Measurements from ENCODE around the gene KCND3. TPM values are rescaled to one million over a fixed set of nuclear protein-coding genes. Genes with fewer than 3 reads are reported as not detected.
"Not testable (repeated sequence)": the region's sequence is repeated elsewhere in the genome, so short reads cannot be mapped to it uniquely, and the experiment has no call there.

KCND3 gene
- total RNA-seq, 1 donor from 2014 or later, result 8.1 TPM

- no peak overlapping the region for H3K4me3 ChIP-seq
- H3K9me3 ChIP-seq, result no peaks in the 10 kb centered on the region
- intact Hi-C loops (cut with DNase I), result no loop called here
Observed at GRCh38 chr1:111802984-111803383, 186.5 kb downstream of the KCND3 start.

GRCh38 chr1:111802110-111802509 lies 187.4 kb downstream of the KCND3 start:
- Histone ChIP-seq H3K36me3 (no peaks in the 10 kb centered on the region), H3K4me1 (no peaks in the 10 kb centered on the region), H3K4me3 (no peak overlapping the region), H3K27ac (no peak overlapping the region), H3K27me3 (no peaks in the 10 kb centered on the region), H3K9me3 (no peaks in the 10 kb centered on the region)
- TF ChIP-seq CTCF (IDR thresholded peaks at IDR 0.05) (no peak), POLR2A (IDR thresholded peaks at IDR 0.05) (no peak), POLR2AphosphoS5 (IDR thresholded peaks at IDR 0.05; ENCODE audit: insufficient read depth in 1 of 2, low read depth in 1 of 2) (no peak)
- intact Hi-C loops (cut with DNase I), result no loop called here
- DNase-seq (ENCODE audit: extremely low spot score in 2 of 2), result no peak

More at GRCh38 chr1:111802984-111803383, 186.5 kb downstream of the KCND3 start:
- no peak for TF ChIP-seq CTCF (IDR thresholded peaks at IDR 0.05)
- no peak for TF ChIP-seq POLR2A (IDR thresholded peaks at IDR 0.05)
- no peak for TF ChIP-seq POLR2AphosphoS5 (IDR thresholded peaks at IDR 0.05; ENCODE audit: insufficient read depth in 1 of 2, low read depth in 1 of 2)
- DNase-seq (ENCODE audit: extremely low spot score in 2 of 2), result no peak
- no peaks in the 10 kb centered on the region for H3K4me1 ChIP-seq
- H3K27me3 ChIP-seq, result no peaks in the 10 kb centered on the region
- no peaks in the 10 kb centered on the region for H3K36me3 ChIP-seq
- H3K27ac ChIP-seq, result no peak overlapping the region

- TF ChIP-seq POLR2A (IDR thresholded peaks at IDR 0.05) (no peak), POLR2AphosphoS5 (IDR thresholded peaks at IDR 0.05; ENCODE audit: insufficient read depth in 1 of 2, low read depth in 1 of 2) (no peak), CTCF (IDR thresholded peaks at IDR 0.05) (no peak)
- no peak overlapping the region for H3K27ac ChIP-seq
- H3K9me3 ChIP-seq, result no peaks in the 10 kb centered on the region
- no peak for DNase-seq (ENCODE audit: extremely low spot score in 2 of 2)
- H3K4me3 ChIP-seq, result no peak overlapping the region
- no peaks in the 10 kb centered on the region for H3K36me3 ChIP-seq
- intact Hi-C loops (cut with DNase I), result no loop called here
- H3K4me1 ChIP-seq, result no peaks in the 10 kb centered on the region
- no peaks in the 10 kb centered on the region for H3K27me3 ChIP-seq
Observed at GRCh38 chr1:111801071-111801850, 188.2 kb downstream of the KCND3 start.

GRCh38 chr1:111799722-111800121 lies 189.7 kb downstream of the KCND3 start:
- H3K4me1 ChIP-seq; intact Hi-C loops (cut with DNase I); DNase-seq (ENCODE audit: extremely low spot score in 2 of 2); H3K9me3 ChIP-seq; H3K4me3 ChIP-seq; H3K36me3 ChIP-seq; H3K27ac ChIP-seq; H3K27me3 ChIP-seq: not testable (repeated sequence)

GRCh38 chr1:111798580-111798979 lies 190.9 kb downstream of the KCND3 start:
- Histone ChIP-seq H3K27me3 (no peaks in the 10 kb centered on the region), H3K4me1 (no peaks in the 10 kb centered on the region), H3K9me3 (no peaks in the 10 kb centered on the region), H3K27ac (no peak overlapping the region), H3K36me3 (no peaks in the 10 kb centered on the region), H3K4me3 (no peak overlapping the region)
- DNase-seq (ENCODE audit: extremely low spot score in 2 of 2), result no peak
- intact Hi-C loops (cut with DNase I), result no loop called here
- TF ChIP-seq CTCF (IDR thresholded peaks at IDR 0.05) (no peak), POLR2A (IDR thresholded peaks at IDR 0.05) (no peak), POLR2AphosphoS5 (IDR thresholded peaks at IDR 0.05; ENCODE audit: insufficient read depth in 1 of 2, low read depth in 1 of 2) (no peak)
